Neural cell (in vitro differentiated cells): ENCODE data around the gene UVRAG. TPM values are rescaled to one million over a fixed set of nuclear protein-coding genes. Genes with fewer than 3 reads are reported as not detected.

Source experiments
- H2AFZ ChIP-seq: fragments of 200-600, 300-800 bp; sonication (generic), shearing (Covaris generic); 2 replicates; pipeline ENCODE4 v1.6.0; 2014; ENCODE audit warnings: low read depth, mild to moderate bottlenecking, antibody characterized with exemption, low read length, moderate library complexity
- H3F3A ChIP-seq: fragments of 200-600 bp; shearing (Covaris generic); 2 replicates; pipeline ENCODE4 v1.6.1; 2016; ENCODE audit warnings: mild to moderate bottlenecking, moderate library complexity, mixed read lengths, antibody characterized with exemption, low read length; ENCODE audit not compliant: insufficient read depth, poor library complexity, severe bottlenecking
- H3K27ac ChIP-seq: fragments of 200-600, 300-800 bp; sonication (generic), shearing (Covaris generic); 2 replicates; pipeline ENCODE4 v1.5.1; 2014; ENCODE audit warnings: mild to moderate bottlenecking, low read length, moderate library complexity
- H3K27me3 ChIP-seq: fragments of 300-800, 200-600 bp; sonication (generic), shearing (Covaris generic); 2 replicates; pipeline ENCODE4 v1.6.0; 2014; ENCODE audit warnings: mild to moderate bottlenecking, low read depth, low read length, moderate library complexity; ENCODE audit not compliant: insufficient read depth
- H3K36me3 ChIP-seq: fragments of 300-800, 200-600 bp; sonication (generic), shearing (Covaris generic); 2 replicates; pipeline ENCODE4 v1.5.1; 2014; ENCODE audit warnings: mild to moderate bottlenecking, antibody characterized with exemption, low read length, moderate library complexity; ENCODE audit not compliant: insufficient read depth
- H3K4me2 ChIP-seq: fragments of 300-800, 200-600 bp; sonication (generic), shearing (Covaris generic); 2 replicates; pipeline ENCODE4 v1.6.0; 2014; ENCODE audit warnings: mild to moderate bottlenecking, low read length
- H3K4me3 ChIP-seq: fragments of 300-800, 200-600 bp; sonication (generic), shearing (Covaris generic); 2 replicates; pipeline ENCODE4 v1.5.1; 2014; ENCODE audit warnings: mild to moderate bottlenecking, low read length, moderate library complexity
- H3K79me2 ChIP-seq: fragments of 200-600 bp; shearing (Covaris generic); replicated peaks from 2 replicates; pipeline ENCODE4 v1.6.0; 2014; ENCODE audit warnings: mild to moderate bottlenecking, low read length, moderate library complexity; ENCODE audit not compliant: insufficient read depth
- H3K9ac ChIP-seq: fragments of 300-800, 200-600 bp; sonication (generic), shearing (Covaris generic); 2 replicates; pipeline ENCODE4 v1.6.1; 2016; ENCODE audit warnings: mild to moderate bottlenecking, low read length, mixed read lengths
- H3K9me2 ChIP-seq: fragments of 200-600 bp; shearing (Covaris generic); 2 replicates; pipeline ENCODE4 v1.6.1; 2016; ENCODE audit warnings: mild to moderate bottlenecking, low read length, mixed read lengths; ENCODE audit not compliant: insufficient read depth
- H3K9me3 ChIP-seq: fragments of 200-600, 300-800 bp; sonication (generic), shearing (Covaris generic); 2 replicates; pipeline ENCODE4 v1.6.1; 2016; ENCODE audit warnings: mild to moderate bottlenecking, mixed run types, low read length, moderate library complexity, mixed read lengths
- H4K20me1 ChIP-seq: fragments of 200-600 bp; shearing (Covaris generic); 2 replicates; pipeline ENCODE4 v1.6.1; 2016; ENCODE audit warnings: mild to moderate bottlenecking, mixed run types; ENCODE audit not compliant: insufficient read depth
- CTCF ChIP-seq: fragments of 450-650 bp; IDR thresholded peaks from 2 replicates; pipeline ENCODE4 v1.5.1; 2014; ENCODE audit warnings: antibody characterized with exemption, mild to moderate bottlenecking, moderate library complexity; ENCODE audit not compliant: poor library complexity, severe bottlenecking
- EP300 ChIP-seq: fragments of 450-650 bp; conservative IDR thresholded peaks from 2 replicates; pipeline ENCODE4 v1.6.1; 2014; ENCODE audit warnings: antibody characterized with exemption, mild to moderate bottlenecking, moderate library complexity; ENCODE audit not compliant: poor library complexity, severe bottlenecking
- EZH2 ChIP-seq: fragments of 200-600, 300-800 bp; shearing (Covaris generic), sonication (generic); IDR thresholded peaks from 2 replicates; pipeline ENCODE4 v1.6.1; 2014; ENCODE audit warnings: antibody characterized with exemption, low read length, borderline replicate concordance, mild to moderate bottlenecking; ENCODE audit not compliant: insufficient read depth, poor library complexity, severe bottlenecking
- MXI1 ChIP-seq: fragments of 450-650 bp; conservative IDR thresholded peaks from 2 replicates; pipeline ENCODE4 v1.6.1; 2014; ENCODE audit warnings: antibody characterized with exemption, mild to moderate bottlenecking; ENCODE audit not compliant: poor library complexity, severe bottlenecking
- POLR2AphosphoS5 ChIP-seq: IDR thresholded peaks from 2 replicates; pipeline ENCODE4 v1.6.1; 2012
- RAD21 ChIP-seq: fragments of 450-650 bp; conservative IDR thresholded peaks from 2 replicates; pipeline ENCODE4 v1.6.1; 2014; ENCODE audit warnings: antibody characterized with exemption, mild to moderate bottlenecking, moderate library complexity
- SMC3 ChIP-seq: fragments of 450-650 bp; conservative IDR thresholded peaks from 2 replicates; pipeline ENCODE4 v1.6.1; 2014; ENCODE audit warnings: antibody characterized with exemption, mild to moderate bottlenecking, moderate library complexity; ENCODE audit not compliant: poor library complexity
- TAF1 ChIP-seq: IDR thresholded peaks from 2 replicates; pipeline ENCODE4 v1.6.1; 2012; ENCODE audit warnings: low read depth
- polyA plus RNA-seq: library from polyadenylated mRNA; depleted of rRNA; stranded (reverse); fragments of >200 nt; gene quantifications from 2 replicates; pipeline ENCODE4 v1.2.3, GENCODE V29; 2014
- TF ChIP-seq, protein P1 (sequence below): IDR thresholded peaks from 2 replicates; pipeline ENCODE4 v1.6.1; 2012; ENCODE audit warnings: borderline replicate concordance

Gene UVRAG
- polyA plus RNA-seq, 1 donor from 2014 or later = 31.6 TPM

GRCh38 chr11:75826461-75827230, 11.6 kb downstream of the UVRAG start:
- peaks cover 11% of the 10 kb centered on the region for H3K79me2 ChIP-seq
- no peak overlapping the region for H3K27ac ChIP-seq

DNA sequence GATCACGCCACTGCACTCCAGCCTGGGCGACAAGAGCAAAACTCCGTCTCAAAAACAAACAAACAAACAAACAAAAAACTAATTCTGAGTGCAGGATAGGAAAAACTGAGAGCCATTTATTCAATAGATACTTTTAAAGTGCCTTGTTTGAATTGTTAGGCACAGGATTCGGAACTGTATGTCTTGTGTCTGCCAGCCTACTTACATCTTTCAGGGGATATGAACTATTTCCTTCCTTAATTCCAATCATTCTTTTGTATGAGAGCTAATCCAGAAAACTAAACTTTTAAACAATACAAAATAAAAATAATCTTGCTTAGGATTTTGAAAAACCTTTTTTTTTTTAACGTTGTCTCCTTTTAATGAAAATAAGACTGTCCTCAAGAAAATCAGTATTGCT, 12.6 kb downstream of the UVRAG start:
- H3K36me3 ChIP-seq = no peaks in the 10 kb centered on the region
- H3K27me3 ChIP-seq = no peaks in the 10 kb centered on the region
- TF ChIP-seq TAF1 (no peak), CTCF (no peak)
- no peaks in the 10 kb centered on the region for H4K20me1 ChIP-seq
- no peaks in the 10 kb centered on the region for H3K9me3 ChIP-seq
- no peaks in the 10 kb centered on the region for H3F3A ChIP-seq
- H3K9me2 ChIP-seq = no peaks in the 10 kb centered on the region
- no peak overlapping the region for H2AFZ ChIP-seq
- H3K4me2 ChIP-seq = no peak overlapping the region
- no peak overlapping the region for H3K27ac ChIP-seq
- H3K4me3 ChIP-seq = no peak overlapping the region
- no peak overlapping the region for H3K9ac ChIP-seq
- H3K79me2 ChIP-seq = peaks cover 11% of the 10 kb centered on the region

More at GRCh38 chr11:75826461-75827230, 11.6 kb downstream of the UVRAG start:
- TF ChIP-seq POLR2AphosphoS5 = no peak
- no peak for TF ChIP-seq TAF1
- TF ChIP-seq EZH2 = no peak
- no peak for TF ChIP-seq EP300
- TF ChIP-seq CTCF = no peak
- TF ChIP-seq MXI1 = no peak
- no peak for TF ChIP-seq RAD21
- H3K9me2 ChIP-seq = no peaks in the 10 kb centered on the region
- H3K9ac ChIP-seq = no peak overlapping the region
- no peaks in the 10 kb centered on the region for H3K9me3 ChIP-seq
- H4K20me1 ChIP-seq = no peaks in the 10 kb centered on the region
- no peaks in the 10 kb centered on the region for H3F3A ChIP-seq
- no peak overlapping the region for H3K4me2 ChIP-seq
- H3K36me3 ChIP-seq = no peaks in the 10 kb centered on the region
- no peak overlapping the region for H2AFZ ChIP-seq
- H3K4me3 ChIP-seq = no peak overlapping the region
- no peaks in the 10 kb centered on the region for H3K27me3 ChIP-seq

DNA sequence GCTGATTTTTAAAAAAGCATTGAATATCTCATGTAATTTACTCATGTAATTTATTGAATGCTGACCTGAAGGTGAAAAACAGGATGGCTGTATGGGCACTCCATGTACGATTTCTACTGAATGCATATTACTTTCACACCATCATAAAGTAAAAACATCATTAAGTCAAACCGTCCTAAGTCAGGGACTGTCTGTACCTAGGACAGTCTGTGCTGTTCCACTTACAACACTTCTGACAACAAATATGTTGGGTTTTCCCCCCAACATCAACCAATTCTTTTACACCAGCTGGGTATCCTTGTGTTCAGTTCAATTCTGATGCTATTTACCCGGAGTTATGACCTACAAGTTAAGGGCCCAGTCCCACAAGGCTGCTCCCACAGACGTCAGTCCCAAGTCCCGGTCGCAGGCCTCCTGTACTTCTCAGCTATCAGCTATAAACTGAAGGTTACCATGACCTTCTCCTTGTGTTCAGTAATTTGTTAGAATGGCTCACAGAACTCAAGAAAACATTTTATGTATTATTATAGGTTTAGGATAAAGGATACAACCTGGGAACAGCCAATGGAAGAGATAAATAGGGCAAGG, 17.0 kb downstream of the UVRAG start:
- Histone ChIP-seq H3K27ac (no peak overlapping the region), H3K36me3 (no peaks in the 10 kb centered on the region), H3K9me2 (no peaks in the 10 kb centered on the region), H3K27me3 (no peaks in the 10 kb centered on the region), H3K9me3 (no peaks in the 10 kb centered on the region), H3F3A (no peaks in the 10 kb centered on the region), H4K20me1 (no peaks in the 10 kb centered on the region), H3K4me2 (no peak overlapping the region), H2AFZ (no peak overlapping the region), H3K9ac (no peak overlapping the region), H3K79me2 (no peaks in the 10 kb centered on the region), H3K4me3 (no peak overlapping the region)
- TF ChIP-seq, protein P1, sequence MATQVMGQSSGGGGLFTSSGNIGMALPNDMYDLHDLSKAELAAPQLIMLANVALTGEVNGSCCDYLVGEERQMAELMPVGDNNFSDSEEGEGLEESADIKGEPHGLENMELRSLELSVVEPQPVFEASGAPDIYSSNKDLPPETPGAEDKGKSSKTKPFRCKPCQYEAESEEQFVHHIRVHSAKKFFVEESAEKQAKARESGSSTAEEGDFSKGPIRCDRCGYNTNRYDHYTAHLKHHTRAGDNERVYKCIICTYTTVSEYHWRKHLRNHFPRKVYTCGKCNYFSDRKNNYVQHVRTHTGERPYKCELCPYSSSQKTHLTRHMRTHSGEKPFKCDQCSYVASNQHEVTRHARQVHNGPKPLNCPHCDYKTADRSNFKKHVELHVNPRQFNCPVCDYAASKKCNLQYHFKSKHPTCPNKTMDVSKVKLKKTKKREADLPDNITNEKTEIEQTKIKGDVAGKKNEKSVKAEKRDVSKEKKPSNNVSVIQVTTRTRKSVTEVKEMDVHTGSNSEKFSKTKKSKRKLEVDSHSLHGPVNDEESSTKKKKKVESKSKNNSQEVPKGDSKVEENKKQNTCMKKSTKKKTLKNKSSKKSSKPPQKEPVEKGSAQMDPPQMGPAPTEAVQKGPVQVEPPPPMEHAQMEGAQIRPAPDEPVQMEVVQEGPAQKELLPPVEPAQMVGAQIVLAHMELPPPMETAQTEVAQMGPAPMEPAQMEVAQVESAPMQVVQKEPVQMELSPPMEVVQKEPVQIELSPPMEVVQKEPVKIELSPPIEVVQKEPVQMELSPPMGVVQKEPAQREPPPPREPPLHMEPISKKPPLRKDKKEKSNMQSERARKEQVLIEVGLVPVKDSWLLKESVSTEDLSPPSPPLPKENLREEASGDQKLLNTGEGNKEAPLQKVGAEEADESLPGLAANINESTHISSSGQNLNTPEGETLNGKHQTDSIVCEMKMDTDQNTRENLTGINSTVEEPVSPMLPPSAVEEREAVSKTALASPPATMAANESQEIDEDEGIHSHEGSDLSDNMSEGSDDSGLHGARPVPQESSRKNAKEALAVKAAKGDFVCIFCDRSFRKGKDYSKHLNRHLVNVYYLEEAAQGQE = no peak
- no peak for TF ChIP-seq POLR2AphosphoS5
- TF ChIP-seq SMC3 = no peak
- TF ChIP-seq EP300 = no peak
- no peak for TF ChIP-seq MXI1
- TF ChIP-seq TAF1 = no peak
- no peak for TF ChIP-seq CTCF
